AG08395 (cell line): Measurements from ENCODE around the gene NFKBIL1.
"Not testable (repeated sequence)": the region's sequence is repeated elsewhere in the genome, so short reads cannot be mapped to it uniquely, and the experiment has no call there.

Experiments
- DNase-seq: peaks from one replicate; pipeline ENCODE4 v3.0.0; 2012; ENCODE audit warnings: mixed read lengths, low spot score

NFKBIL1 gene

GRCh38 chr6:31546958-31547726 lies at the start of gene NFKBIL1:
Gene NFKBIL1, plus strand, starts transcription at chr6:31547608. Its CDS starts 87 bp downstream, at chr6:31547695.
- DNase-seq = peak; percentile 96

- no peak for DNase-seq
These were observed 48.7 kb upstream of the NFKBIL1 start for GRCh38 chr6:31498748-31499147.

GRCh38 chr6:31499648-31500047 lies 47.8 kb upstream of the NFKBIL1 start:
- DNase-seq = not testable (repeated sequence)

GRCh38 chr6:31502586-31502985 lies 44.8 kb upstream of the NFKBIL1 start:
- no peak for DNase-seq

- not testable (repeated sequence) for DNase-seq
These were observed 38.4 kb upstream of the NFKBIL1 start for GRCh38 chr6:31509036-31509435.

GRCh38 chr6:31510007-31510406 lies 37.4 kb upstream of the NFKBIL1 start:
- DNase-seq = no peak

GRCh38 chr6:31513456-31514165 lies 33.8 kb upstream of the NFKBIL1 start:
- no peak for DNase-seq

- no peak for DNase-seq
These were observed 25.6 kb upstream of the NFKBIL1 start for GRCh38 chr6:31521835-31522234.

- no peak for DNase-seq
These were observed 21.9 kb upstream of the NFKBIL1 start for GRCh38 chr6:31525553-31525931.

- peak; percentile 51 for DNase-seq
These were observed 21.3 kb upstream of the NFKBIL1 start for GRCh38 chr6:31525932-31526591.

- no peak for DNase-seq
These were observed 19.1 kb upstream of the NFKBIL1 start for GRCh38 chr6:31528307-31528777.

GRCh38 chr6:31528821-31529328 lies 18.5 kb upstream of the NFKBIL1 start, which contains the start of gene MCCD1:
Gene MCCD1, plus strand, starts transcription at chr6:31528962. Its CDS starts 53 bp downstream, at chr6:31529015.
- DNase-seq = no peak

GRCh38 chr6:31529329-31530150 lies 17.9 kb upstream of the NFKBIL1 start:
- DNase-seq = no peak

GRCh38 chr6:31530659-31531058 lies 16.7 kb upstream of the NFKBIL1 start:
- DNase-seq = no peak

- no peak for DNase-seq
These were observed 16.2 kb upstream of the NFKBIL1 start for GRCh38 chr6:31531162-31531561.

GRCh38 chr6:31531771-31532643 lies 15.4 kb upstream of the NFKBIL1 start:
- no peak for DNase-seq

GRCh38 chr6:31532644-31533454 lies 14.6 kb upstream of the NFKBIL1 start:
- no peak for DNase-seq

GRCh38 chr6:31533455-31533841 lies 14.0 kb upstream of the NFKBIL1 start:
- no peak for DNase-seq

- DNase-seq = no peak
These were observed 13.4 kb upstream of the NFKBIL1 start for GRCh38 chr6:31534011-31534410.
